SK-N-SH treated with all-trans-retinoic acid at 6 μM for 48 hours (cell line): ENCODE measurements around the gene COL4A2.

Experiments used
- ARNTL ChIP-seq: fragments of 450-650 bp; formaldehyde crosslinking; IDR thresholded peaks from 2 replicates; pipeline ENCODE4 v1.5.0; 2020; ENCODE audit warnings: low read depth, mild to moderate bottlenecking, moderate library complexity, borderline replicate concordance
- ESRRG ChIP-seq: fragments of 250-450 bp; sonication (Bioruptor Pico); IDR thresholded peaks from 2 replicates; pipeline ENCODE4 v1.6.1; 2021; ENCODE audit warnings: mild to moderate bottlenecking
- PATZ1 ChIP-seq: fragments of 250-450 bp; sonication (Bioruptor Pico); IDR thresholded peaks from 2 replicates; pipeline ENCODE4 v1.8.0; 2020; ENCODE audit warnings: mild to moderate bottlenecking, moderate library complexity, borderline replicate concordance
- TCF4 ChIP-seq: fragments of 250-450 bp; sonication (Bioruptor Pico); IDR thresholded peaks from 2 replicates; pipeline ENCODE4 v1.8.0; 2021; ENCODE audit warnings: mild to moderate bottlenecking, moderate library complexity, borderline replicate concordance
- ZC3H10 ChIP-seq: fragments of 250-450 bp; sonication (Bioruptor Pico); IDR thresholded peaks from 2 replicates; pipeline ENCODE4 v1.5.1; 2021; ENCODE audit warnings: mild to moderate bottlenecking, moderate library complexity
- ZFP3 ChIP-seq: fragments of 250-450 bp; sonication (Bioruptor Pico); IDR thresholded peaks from 2 replicates; pipeline ENCODE4 v1.5.0; 2020; ENCODE audit warnings: mild to moderate bottlenecking, moderate library complexity
- ZFP30 ChIP-seq: fragments of 450-650 bp; formaldehyde crosslinking; IDR thresholded peaks from 2 replicates; pipeline ENCODE4 v1.5.0; 2022; ENCODE audit warnings: mild to moderate bottlenecking, moderate library complexity
- ZNF70 ChIP-seq: fragments of 450-650 bp; formaldehyde crosslinking; IDR thresholded peaks from 2 replicates; pipeline ENCODE4 v1.5.0; 2020; ENCODE audit warnings: mild to moderate bottlenecking, moderate library complexity
- ZNF8 ChIP-seq: fragments of 450-650 bp; formaldehyde crosslinking; IDR thresholded peaks from 2 replicates; pipeline ENCODE4 v1.5.0; 2020; ENCODE audit warnings: mild to moderate bottlenecking, moderate library complexity

DNA sequence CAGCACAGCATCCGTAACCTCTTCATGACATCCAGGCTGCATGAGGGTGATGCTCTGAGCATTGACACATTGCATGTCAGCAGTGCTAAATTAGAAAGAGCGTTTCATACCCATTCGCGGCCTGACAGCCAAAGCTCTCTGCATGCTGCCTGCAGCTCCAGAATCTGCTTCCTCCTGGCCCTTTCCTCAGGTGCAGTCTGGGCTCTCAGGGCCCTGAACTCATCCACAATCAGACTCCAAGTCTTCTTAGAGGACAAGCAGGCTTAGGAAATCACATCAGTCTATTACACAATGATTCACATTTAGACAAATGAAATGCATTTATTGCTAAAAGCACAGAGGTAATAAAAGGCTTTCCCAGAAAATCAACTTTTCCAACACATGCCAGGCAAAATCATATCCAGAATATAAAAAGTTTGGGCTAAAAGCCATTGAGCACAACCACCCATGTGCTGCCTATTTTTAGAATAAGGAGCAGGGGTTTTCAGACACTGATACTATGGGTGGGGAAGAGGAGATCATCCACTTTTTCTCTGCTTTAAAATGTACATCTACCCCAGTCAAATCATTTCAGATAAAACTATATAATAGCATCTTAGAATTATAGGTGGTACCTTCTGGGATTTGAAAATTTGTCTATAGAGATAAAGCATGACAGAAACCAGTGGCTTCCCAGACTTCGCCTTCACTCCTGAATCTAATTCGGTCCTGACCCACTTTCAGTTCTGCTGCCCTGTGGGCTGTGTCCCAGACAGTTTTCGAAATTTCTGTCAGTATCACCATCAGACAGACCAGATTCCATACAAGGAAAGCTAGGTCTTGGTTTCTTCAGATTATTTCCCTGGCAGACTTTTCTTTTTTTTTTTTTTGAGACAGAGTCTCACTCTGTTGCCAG lies 109.3 kb downstream of the COL4A2 start:
- TF ChIP-seq PATZ1 (CRISPR knock-in tag) (no peak), TCF4 (CRISPR knock-in tag) (no peak), ARNTL (CRISPR knock-in tag) (no peak), ESRRG (CRISPR knock-in tag) (no peak), ZNF70 (no peak), ZC3H10 (CRISPR knock-in tag) (no peak), ZFP3 (no peak), ZNF8 (no peak), ZFP30 (no peak)
